ENCODE data around the gene SLC18A3. TPM values are rescaled to one million over a fixed set of nuclear protein-coding genes. Genes with fewer than 3 reads are reported as not detected.

Gene SLC18A3
- total RNA-seq, 1 experiment from 2014 or later: 0.13 TPM

GRCh38 chr10:49615213-49615612 lies 5.1 kb downstream of the SLC18A3 start:
- Mint-ChIP-seq H3K4me1 (peaks cover 32% of the 10 kb centered on the region), H3K36me3 (peaks cover 6% of the 10 kb centered on the region; the same call in 1 of the 2 replicates), H3K27me3 (ENCODE audit: low read depth) (peaks cover 99% of the 10 kb centered on the region), H3K27ac (no peak overlapping the region), H3K9me3 (no peaks in the 10 kb centered on the region), H3K4me3 (no peak overlapping the region)
- DNase-seq (ENCODE audit: low spot score) (peak; percentile 3), ATAC-seq (no peak)
- POLR2A ChIA-PET: no interaction called here
- CTCF ChIA-PET: interaction anchor here (1.5 kb wide), 1 partner anchor 22 kb away, joined by 3 read pairs; no protein-coding TSS in a partner anchor
- no peak for TF ChIP-seq ARID4B (CRISPR knock-in tag; IDR thresholded peaks at IDR 0.05; ENCODE audit: borderline replicate concordance)

- Mint-ChIP-seq H3K27me3 (ENCODE audit: low read depth) (peaks cover 97% of the 10 kb centered on the region), H3K4me1 (peaks cover 32% of the 10 kb centered on the region), H3K36me3 (peaks cover 6% of the 10 kb centered on the region; the same call in 1 of the 2 replicates), H3K9me3 (no peaks in the 10 kb centered on the region), H3K27ac (no peak overlapping the region), H3K4me3 (no peak overlapping the region)
- no peak for TF ChIP-seq MXD4 (CRISPR knock-in tag; IDR thresholded peaks at IDR 0.05; ENCODE audit: borderline replicate concordance)
- TF ChIP-seq ZNF416 (CRISPR knock-in tag; IDR thresholded peaks at IDR 0.05): no peak
- no peak for TF ChIP-seq JUN (CRISPR knock-in tag; IDR thresholded peaks at IDR 0.05)
- TF ChIP-seq NFE2L1 (CRISPR knock-in tag; IDR thresholded peaks at IDR 0.05): no peak
- TF ChIP-seq AR (CRISPR knock-in tag; IDR thresholded peaks at IDR 0.05): no peak
- no peak for TF ChIP-seq JAZF1 (CRISPR knock-in tag; IDR thresholded peaks at IDR 0.05)
- no peak for TF ChIP-seq CBFB (CRISPR knock-in tag; IDR thresholded peaks at IDR 0.05; ENCODE audit: low read depth)
- no peak for TF ChIP-seq PRDM15 (CRISPR knock-in tag; IDR thresholded peaks at IDR 0.05)
- no peak for TF ChIP-seq SOX15 (CRISPR knock-in tag; IDR thresholded peaks at IDR 0.05)
- TF ChIP-seq GABPB1 (CRISPR knock-in tag; IDR thresholded peaks at IDR 0.05): no peak
- TF ChIP-seq TCF7 (CRISPR knock-in tag; IDR thresholded peaks at IDR 0.05; ENCODE audit: low read depth): no peak
- no peak for TF ChIP-seq ZNF232 (CRISPR knock-in tag; IDR thresholded peaks at IDR 0.05)
- no peak for TF ChIP-seq TP53 (CRISPR knock-in tag; IDR thresholded peaks at IDR 0.05)
- no peak for TF ChIP-seq HMGXB4 (CRISPR knock-in tag; IDR thresholded peaks at IDR 0.05)
- TF ChIP-seq ZSCAN18 (CRISPR knock-in tag; IDR thresholded peaks at IDR 0.05): no peak
- no peak for TF ChIP-seq ZBTB21 (CRISPR knock-in tag; IDR thresholded peaks at IDR 0.05; ENCODE audit: borderline replicate concordance)
- no peak for TF ChIP-seq NFYB (CRISPR knock-in tag; conservative IDR thresholded peaks at IDR 0.05; ENCODE audit: low read depth)
- no peak for TF ChIP-seq FOXK1 (CRISPR knock-in tag; IDR thresholded peaks at IDR 0.05)
- TF ChIP-seq ATF1 (CRISPR knock-in tag; IDR thresholded peaks at IDR 0.05): no peak
- CTCF ChIA-PET: interaction anchor here (2.8 kb wide), 1 partner anchor 9 kb away, joined by 8 read pairs; no protein-coding TSS in a partner anchor
- ATAC-seq (no peak), DNase-seq (ENCODE audit: low spot score) (peak; percentile 5)
- POLR2A ChIA-PET: no interaction called here
Observed at GRCh38 chr10:49615721-49616120, 5.6 kb downstream of the SLC18A3 start.

All from WTC11 (cell line).